SHP77 treated with DMSO at 0.1 percent for 48 hours (cell line): ENCODE results near the gene AQP5.

Experiments used
- DNase-seq: peaks from one replicate; lab custom pipeline; 2025; lab: John Stamatoyannopoulos, UW

The AQP5 gene

DNA sequence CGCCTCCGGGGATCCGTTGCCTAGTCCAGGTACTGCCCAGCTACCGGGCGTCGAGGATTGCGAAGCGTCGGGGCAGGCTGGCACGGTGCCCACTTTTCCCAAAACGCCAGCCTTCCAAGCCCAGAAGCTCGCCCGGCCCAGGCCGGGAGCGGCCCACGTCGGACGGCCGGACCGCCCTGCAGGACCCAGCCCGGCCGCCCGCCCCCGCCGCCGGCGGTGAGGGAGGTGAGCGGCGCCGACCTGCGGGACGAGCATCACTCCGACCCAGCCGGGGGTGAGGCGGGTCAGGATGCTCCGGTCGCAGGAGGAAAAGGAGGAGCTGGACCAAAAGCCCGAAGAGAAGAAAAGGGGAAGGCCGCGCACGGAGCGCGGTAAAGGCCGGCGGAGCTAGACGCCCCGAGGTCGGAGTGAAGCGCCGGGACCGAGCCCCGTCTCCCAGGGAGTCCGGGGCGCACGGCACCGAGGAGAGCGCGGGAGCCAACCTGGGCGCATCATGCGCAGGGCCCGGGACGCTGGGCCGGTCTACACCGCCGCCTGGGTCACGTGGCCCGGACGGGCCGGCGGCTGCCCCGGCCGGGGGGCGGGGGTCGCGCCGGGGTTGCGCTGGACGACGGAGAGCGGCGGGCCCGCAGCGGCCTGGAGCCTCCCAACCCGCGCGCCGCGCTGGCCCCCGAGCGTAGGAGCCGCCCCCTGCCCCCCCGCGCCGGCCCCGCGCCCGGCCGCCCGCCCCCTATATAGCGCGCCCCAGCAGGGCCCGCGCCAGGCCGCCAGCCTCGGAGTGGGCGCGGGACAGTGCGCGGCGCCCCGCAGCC is at the start of gene AQP5:
Gene AQP5 (plus strand): TSS at position 762 of the 812 bp plus-strand sequence. CDS start 146 bp downstream, outside the sequence.
- no peak for DNase-seq

DNA sequence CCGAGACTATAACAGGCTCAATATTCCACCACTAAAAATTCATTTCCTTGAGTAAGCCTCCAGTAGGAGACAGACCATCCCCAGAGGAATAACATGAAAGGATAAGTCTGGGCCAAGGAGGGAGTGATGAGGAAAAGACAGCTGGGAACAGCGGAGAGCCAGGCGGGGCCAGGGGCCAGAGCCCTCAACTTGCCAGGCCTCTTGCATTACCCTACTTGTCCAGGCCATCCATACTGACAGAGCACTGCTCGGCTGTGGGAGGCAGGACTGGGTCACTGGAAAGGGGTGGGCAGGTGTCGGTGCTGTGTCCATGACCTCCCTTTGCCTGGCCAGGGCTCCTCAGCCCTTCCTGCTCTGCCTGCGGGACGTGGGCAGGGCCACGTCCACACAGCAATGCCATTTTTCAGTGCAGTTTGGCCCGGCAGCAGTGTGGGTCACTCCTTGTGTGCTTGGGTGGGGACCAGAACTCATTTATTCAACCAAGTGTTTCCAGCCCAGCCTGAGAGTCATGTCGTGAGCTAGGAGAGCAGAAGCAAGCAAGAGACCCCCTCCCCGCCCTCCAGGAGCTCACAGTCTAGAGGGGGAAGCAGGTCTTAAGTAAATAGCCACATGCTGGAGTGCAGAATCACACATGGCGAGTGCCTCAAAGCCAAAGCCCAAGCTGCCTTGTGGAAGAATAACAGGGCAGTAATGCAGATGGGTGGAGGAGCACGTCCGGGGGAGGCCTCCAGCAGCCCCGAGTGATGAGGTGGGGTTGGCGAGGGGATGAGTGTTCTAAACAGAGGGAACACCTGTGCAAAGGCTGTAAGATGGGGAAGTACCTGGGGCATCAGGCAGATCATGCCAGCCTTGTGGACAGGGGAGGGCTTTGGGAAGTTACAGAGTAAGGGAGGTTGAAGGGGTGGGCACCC is 49.1 kb upstream of the AQP5 start:
- no peak for DNase-seq

DNA sequence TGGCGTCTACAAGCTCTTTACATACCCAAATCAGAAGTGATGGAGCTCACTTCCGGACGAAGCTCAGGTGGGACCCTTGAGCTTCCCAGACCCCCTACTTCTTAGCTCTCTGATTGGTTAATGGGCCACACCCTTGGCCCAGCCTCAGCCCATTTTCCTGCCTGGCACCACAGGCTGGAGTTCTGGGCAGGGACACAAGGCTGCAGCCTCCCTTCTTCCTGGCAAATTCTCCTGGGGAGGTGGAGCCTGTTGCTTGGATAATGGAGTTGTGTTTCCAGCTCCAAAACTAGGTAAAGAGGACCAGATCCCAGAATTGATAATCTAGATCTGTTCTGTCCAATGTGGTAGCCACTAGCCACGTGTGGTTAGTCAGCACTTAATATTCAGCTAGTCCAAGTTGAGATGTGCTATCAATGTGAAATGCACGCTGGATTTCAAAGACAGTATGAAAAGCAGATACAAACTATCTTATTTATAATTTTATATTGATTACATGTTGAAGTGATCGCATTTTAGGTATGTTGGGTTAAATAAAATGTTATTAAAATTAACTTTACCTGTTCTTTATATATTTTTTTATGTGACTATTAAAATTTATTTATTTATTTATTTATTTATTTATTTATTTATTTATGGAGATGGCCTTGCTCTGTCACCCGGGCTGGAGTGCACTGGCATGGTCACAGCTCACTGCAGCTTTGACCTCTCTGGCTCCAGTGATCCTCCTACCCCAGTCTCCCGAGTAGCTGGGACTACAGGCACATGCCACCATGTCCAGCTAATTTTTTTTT is 45.3 kb upstream of the AQP5 start:
- DNase-seq: no peak

DNA sequence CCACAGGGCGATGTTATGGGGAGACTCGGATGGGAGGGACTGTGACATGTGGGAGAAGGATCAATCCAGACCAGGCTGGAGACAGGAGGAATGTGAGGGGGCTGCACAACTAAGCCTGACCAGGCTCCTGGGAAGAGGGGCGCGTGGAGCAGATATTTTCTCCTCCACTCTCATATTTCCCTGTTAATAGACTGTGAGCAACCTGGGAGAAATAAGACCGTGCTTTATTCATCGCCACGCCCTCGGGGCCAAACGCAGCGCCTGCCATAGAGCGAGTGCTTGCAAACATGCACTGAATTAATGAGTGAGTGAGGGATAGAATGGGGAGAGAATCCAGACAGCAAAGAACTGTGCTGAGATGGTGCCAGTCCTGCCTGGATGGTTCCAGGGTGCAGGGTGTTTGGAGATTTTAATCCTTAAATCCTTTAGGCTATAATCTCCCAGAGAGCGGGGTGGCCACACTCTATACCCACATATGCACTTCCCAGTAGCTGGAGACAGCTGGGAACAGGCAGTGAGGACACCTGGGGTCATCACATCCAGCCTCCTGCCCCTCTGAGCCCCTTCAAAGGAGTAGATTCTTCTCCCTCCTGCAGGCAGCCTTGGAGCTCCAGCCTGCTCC is 44.4 kb upstream of the AQP5 start:
- no peak for DNase-seq

DNA sequence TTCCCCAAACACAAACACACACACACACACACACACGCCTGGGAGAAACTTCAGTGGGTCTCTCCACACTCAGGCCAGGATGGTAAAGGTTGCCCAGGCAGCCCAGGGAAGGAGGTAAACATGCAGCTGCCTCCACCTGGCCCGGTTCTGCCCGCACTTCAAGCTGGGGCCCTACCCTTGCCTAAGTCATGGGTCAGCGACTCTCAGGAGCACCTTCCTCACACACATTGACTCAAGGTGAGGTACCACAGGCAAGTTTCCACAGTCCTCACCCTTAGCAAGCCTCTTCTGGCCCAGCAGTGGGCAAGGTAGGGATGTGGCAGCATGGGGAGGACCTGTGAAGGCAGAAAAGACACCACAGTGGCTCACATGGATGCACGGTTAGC is 43.9 kb upstream of the AQP5 start:
- no peak for DNase-seq

DNA sequence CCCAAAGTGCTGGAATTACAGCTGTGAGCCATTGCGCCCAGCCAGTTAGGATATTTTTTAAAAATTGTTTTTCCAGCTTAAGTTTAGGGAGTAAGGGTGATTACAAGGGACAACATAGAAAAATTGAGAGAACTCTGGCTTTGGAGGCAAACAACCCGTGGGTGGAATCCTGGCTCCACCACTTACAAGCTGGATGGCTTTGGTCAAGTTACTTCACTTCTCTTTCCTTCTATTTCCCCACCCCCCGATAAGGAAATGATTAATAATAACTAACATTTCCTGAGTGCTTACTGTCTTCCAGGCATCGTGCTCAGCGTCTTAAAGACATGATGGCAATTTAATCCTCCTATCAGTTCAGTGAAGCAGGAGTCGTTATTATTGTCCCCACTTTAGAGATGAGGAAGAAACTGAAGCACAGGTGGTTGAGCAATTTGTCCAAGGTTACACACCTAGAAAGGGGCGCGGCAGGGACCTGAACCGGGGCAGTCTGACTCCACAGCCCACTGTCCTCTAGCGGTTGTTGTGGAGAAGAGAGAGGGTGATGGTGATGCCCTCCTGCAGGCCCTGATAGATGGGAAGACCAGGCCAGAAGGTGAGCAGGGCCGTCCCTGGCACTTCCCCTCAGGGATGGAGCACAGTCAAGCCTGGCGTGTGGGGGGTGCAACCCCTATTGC is 41.3 kb upstream of the AQP5 start:
- no peak for DNase-seq

DNA sequence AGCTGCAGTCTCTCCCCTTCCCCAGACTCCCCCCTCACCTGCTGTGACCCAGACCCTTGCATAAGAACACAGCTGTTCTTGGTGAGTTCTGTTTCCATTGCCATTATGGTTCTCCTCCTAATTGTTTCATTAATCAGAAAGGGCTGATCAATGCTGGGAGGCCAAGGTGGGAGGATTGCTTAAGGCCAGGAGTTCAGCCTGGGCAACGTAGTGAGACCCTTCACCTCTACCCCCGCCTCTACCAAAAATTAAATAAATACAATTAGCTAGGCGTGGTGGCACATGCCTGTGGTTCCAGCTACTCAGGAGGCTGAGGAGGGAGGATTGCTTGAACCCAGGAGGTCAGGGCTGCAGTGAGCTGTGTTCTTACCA is 40.8 kb upstream of the AQP5 start:
- no peak for DNase-seq

DNA sequence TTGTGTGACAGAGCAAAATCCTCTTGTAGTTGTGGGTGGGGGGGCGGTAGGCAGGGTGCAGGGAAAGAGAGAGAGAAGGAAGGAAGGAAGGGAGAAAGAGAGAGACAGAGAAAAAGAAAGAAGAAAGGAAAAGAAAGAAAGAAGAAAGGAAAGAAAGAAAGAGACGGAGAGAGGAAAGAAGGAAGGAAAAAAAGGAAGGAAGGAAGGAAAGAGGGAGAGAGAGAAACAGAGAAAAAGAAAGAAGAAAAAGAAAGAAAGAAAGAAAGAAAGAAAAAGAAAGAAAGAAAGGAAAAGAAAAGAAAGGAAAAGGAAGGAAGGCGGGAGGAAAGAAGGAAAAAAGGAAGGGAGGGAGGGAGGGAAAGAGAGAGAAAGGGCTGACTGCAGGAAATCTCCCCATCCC is 40.4 kb upstream of the AQP5 start:
- no peak for DNase-seq

DNA sequence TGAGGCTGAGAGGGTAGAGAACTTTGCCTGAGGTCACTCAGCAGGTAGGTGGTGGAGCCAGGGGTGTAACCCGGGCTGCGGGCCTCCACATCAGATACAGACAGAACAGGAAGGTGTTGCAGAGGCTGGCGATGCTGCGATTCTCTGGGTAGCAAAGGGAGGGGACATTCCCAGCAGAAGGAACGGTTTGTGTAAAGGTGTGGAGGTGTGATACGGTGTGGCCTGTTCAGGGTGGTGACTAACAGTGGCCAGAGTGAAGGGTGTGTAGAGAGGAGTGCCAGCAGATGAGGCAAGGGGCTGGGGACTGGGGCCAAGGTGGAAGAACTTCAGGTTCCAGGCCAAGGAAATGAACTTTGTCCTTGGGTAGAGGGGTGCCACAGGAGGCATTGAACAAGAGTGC is 39.7 kb upstream of the AQP5 start:
- DNase-seq: no peak

DNA sequence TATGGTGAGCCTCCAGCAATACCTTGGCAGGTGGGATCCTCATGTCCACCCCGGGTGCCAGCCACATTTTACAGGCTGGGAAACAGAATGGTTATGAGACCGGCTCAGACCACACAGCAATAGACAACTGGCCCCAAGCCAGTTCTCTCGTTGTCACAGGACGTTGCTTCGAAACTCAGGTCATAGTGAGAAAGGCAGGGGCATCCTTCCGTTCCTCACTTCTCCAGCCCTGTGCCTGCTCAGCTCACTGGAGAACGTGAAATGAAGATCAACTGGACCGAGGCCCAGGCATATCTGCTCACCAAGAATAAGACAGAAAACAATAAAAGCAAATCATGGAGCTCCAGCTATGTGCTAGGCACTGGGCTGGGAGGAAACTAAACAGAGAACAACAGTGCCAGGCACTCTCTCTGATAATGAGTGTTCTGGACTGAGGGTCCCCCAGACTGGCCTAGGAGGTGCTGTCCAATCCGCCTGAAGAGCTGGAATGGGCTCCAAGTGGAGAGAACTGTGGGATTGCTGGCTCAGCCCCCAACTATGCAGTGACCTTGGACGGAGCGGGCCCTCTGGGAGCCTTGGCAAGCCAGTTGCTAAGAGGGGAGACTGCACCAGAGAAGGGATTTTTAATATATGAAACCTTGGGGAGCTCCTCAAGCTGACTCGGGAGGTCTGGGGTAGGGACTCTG is 39.2 kb upstream of the AQP5 start:
- DNase-seq: no peak

DNA sequence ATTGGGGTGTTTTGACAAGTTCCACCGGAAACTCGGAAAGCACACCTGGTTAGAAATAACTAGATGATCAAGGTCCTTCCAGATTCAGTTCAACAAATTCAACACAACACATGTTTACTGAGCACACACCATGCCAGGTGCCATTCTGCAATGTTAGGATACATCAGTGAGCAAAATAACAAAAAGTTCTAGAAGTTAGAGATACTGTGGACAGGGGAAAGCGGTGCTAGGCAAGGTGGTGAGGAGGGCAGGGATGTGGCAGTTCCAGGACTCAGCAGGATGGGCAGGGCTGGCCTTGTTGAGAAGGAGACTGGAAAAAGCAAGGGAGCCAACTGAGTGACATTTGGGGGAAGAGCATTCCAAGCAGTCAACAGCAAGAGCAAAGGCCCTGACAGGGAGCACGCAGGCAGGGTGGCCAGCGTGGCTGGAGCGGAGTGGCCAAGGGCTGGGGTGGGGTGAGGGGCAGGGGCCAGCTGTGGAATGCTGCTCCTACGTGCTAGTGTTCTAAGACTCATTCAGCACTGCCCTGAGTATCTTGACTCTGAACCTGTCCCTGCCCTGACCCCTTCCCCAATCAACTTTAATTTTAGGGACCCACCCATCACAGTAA is 38.5 kb upstream of the AQP5 start:
- DNase-seq: no peak

DNA sequence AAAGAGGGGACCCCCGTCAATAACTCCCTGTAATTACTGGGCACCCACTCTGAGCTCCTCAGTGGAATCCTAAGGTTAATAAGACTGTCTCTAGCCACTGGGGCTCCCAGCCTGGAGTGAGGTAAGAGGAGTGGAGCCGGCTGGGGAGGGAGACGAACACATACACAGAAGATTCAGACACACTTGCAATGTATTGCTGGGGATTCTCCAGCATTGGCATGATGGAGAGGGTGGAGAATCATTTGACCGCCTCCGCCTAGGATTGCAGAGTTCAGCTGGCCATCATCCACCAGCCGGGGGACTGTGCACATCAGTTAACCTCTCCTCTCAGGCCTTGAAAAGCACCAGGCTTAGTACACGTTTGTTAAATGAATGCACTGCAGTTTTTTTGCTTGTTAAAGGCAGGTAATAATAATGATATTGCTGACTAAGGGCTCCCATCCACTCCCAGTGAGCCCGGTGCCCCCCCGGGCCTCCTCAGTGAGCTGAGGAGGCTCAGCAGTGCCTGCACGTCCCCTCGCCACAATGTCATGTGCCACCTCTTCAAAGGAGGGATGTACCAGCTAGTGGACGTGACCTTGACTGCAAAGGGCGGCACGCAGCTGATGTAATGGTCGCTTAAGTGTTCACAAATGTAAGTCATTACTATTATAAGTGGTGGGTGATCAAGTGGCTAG is 37.7 kb upstream of the AQP5 start:
- no peak for DNase-seq

DNA sequence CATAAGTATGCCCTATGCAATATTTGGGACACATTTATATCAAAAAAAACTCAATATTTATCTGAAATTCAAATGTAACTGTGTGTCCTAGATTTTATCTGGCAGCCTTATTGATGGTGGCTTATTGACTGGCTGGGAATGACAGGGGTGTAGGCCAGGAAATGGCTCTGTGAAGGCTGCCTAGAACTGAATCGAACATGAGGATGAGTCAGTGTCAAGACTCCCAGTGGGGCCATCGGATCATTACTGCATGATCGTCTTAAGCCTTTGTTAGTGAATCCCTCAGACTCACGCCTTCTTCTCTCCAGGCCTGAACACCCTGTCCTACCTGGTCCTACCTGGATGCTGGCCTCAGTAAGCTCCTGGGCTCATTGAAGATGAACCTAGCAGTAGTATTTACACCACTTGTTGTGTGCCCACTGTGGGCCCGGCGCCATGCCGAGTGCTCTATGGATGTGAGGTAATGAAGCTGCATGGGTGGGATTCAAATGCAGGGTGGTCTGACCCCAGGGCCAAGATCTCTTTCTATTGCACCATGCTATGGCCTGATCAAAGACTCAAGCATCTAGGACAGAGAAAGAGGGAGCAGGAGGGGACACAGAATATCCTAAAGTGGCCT is 36.9 kb upstream of the AQP5 start:
- DNase-seq: no peak

DNA sequence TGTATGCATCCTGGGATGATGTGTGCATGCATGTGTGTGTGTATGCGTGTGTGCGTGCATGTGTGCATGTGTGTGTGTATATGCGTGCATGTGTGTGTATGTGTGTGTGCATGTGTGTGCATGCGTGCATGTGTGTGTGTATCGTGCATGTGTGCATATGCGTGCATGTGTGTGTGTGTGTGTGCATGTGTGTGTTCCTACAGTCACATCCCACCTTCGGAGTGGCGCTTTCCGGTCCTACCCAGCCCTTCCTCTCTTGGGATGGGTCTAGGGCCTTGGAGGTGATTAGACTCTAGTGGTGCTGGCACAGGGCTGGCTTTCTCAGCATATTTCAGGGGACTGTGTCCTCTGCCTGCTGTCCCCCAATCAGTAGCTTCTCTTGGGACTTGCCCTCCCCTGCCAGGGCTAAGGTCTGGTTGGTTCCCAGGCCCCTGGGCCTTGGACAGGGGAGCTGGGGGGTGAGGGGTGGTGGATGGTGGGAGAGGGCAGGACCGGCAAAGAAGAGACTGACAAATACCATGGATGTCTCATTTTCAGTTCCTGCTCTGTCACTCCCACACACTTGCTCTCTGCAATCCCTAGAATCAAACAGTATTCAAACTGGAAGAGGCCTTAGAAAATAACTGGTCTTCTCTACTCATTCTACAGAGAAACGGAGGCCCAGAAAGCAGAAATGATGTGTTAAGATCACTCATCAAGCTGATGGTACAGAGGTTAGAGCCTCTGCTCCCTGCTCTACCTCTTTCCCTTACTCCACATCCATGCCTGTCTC is 36.1 kb upstream of the AQP5 start:
- DNase-seq: no peak

DNA sequence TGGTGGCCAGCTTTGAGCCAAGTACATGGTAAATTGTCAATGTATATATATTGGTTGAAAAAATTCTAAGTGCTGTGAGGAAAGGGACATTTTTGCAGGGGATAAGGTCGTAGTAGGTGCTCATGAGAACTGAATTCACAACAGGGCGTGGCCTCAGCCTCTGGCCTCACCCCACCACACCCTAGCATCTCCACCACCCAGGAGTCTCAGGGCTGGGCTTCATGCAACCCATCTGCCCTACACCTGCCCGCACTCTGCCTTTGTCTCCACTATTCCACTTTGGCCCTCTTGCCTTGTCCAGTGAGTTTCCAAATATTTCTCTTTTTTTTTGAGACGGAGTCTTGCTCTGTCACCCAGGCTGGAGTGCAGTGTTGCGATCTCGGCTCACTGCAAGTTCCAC is 33.2 kb upstream of the AQP5 start:
- DNase-seq: no peak

DNA sequence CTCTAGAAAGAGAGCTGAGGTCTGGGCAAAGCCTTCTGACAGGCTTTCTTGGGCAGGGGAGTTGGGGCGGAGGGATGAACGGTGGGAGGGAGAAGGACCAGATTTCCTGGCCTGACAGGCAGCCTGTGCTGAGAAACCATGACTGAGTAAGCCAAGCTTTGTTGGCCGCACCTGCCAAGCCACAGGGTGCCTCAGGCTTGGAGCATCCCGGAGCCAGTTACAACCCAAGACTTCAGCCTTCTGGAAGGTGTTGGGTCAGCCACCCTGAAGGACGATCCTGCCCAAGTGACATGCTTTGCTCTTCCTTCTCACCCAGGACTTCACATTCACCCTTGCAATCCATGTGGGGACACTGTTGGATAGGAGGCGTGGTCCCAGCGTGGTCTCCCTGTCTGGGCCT is 32.1 kb upstream of the AQP5 start:
- no peak for DNase-seq

DNA sequence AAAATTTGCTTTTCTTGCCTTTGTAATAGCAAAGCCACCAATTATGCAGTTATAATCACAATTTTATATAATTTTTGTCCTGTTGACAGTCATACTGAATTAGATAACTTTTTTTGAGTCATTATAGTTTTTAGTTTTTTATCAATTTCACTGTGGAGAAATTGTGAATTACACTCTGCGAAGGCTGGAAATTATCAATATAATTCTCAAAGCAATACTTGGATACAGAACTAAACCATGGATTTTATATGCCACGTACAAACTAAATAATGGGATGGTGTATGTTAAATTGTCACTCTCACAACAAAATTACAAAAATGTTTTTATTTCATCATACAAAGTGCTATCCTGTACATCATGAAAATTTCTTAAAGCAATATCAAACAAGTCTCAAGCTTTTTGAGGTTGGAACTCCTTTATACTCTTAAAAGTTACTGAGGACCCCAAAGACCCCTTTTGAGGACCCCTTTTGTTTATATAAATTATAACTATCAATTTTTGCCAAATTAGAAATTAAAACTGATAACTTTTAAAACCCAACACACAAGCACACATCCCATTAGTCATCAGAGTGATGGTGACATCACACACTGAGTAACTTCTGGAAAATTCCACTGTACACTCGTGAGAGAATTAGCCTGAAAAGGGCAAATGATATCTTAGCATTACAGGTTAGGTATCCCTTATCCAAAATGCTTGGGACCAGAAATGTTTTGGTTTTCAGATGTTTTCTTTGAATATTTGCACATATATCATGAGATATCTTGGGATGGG is 31.0 kb upstream of the AQP5 start:
- DNase-seq: no peak

DNA sequence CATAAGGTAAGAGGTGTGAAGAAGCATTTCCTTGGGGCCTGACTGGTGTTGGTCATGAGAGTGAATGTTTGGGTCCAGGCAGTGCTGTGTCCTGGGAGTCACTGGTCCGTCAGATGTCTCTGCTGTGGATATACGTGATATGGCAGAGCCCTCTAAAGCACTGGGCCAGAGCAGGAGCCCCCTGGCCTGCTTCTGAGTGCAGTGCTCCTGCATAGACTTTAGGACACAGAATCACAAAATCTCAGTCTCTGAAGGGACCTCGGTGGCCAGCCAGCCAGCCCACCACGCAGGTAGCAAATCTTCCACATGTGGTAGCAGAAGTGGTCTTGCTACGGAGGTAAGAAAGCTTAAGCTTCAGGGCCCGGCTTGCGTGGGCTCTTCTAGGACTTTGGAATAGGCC is 29.6 kb upstream of the AQP5 start:
- DNase-seq: no peak
